Panc1 (cell line): ENCODE results near the gene OAS1. TPM values are rescaled to one million over a fixed set of nuclear protein-coding genes. Genes with fewer than 3 reads are reported as not detected.

Experiments used
- ATAC-seq: fragments of 200-7000 bp; cut with Tn5 transposase; 2 replicates; pipeline ENCODE4 v1.9.1; 2020; ENCODE audit warnings: mild to moderate bottlenecking, moderate library complexity
- BruUV-seq: library from RNA; stranded (reverse); fragments of 400-500 nt; replicated peaks from 2 replicates; lab custom pipeline; 2021; lab: Mats Ljungman, UMichigan
- CTCF ChIA-PET: fragments of 300-600 bp; sonication (Branson Sonifier 250); formaldehyde crosslinking; loops from one replicate; lab custom pipeline; 2022; ENCODE audit warnings: antibody characterized with exemption; lab: Charles Lee
- POLR2A ChIA-PET: fragments of 300-600 bp; sonication (Branson Sonifier 250); formaldehyde crosslinking; loops from one replicate; lab custom pipeline; 2022; ENCODE audit warnings: antibody characterized with exemption; lab: Charles Lee
- DNase-seq: peaks from one replicate; pipeline ENCODE4 v3.0.0-alpha.2; 2010; ENCODE audit warnings: low read depth, low spot score
- H3K27ac ChIP-seq: 2 replicates; pipeline ENCODE4 v1.5.1; 2011; ENCODE audit warnings: mild to moderate bottlenecking, low read length, inconsistent platforms
- H3K27me3 ChIP-seq: fragments of 200-500 bp; sonication (Bioruptor generic); 2 replicates; pipeline ENCODE4 v1.6.0; 2014; ENCODE audit warnings: low read length, inconsistent platforms; ENCODE audit not compliant: control insufficient read depth, insufficient read depth
- H3K36me3 ChIP-seq: fragments of 200-500 bp; sonication (Bioruptor generic); 2 replicates; pipeline ENCODE4 v1.5.1; 2014; ENCODE audit warnings: inconsistent platforms, mild to moderate bottlenecking, low read length, moderate library complexity; ENCODE audit not compliant: control insufficient read depth, insufficient read depth
- H3K4me1 ChIP-seq: 2 replicates; pipeline ENCODE4 v1.5.1; 2011; ENCODE audit warnings: inconsistent platforms, mild to moderate bottlenecking, low read length, moderate library complexity; ENCODE audit not compliant: control insufficient read depth, insufficient read depth
- H3K4me3 ChIP-seq, 2 experiments: 2 replicates each; pipeline ENCODE4 v1.5.1; 2011 to 2012; ENCODE audit warnings: low read depth in 2 of 2, low read length in 2 of 2, mild to moderate bottlenecking in 2 of 2, inconsistent platforms in 1 of 2, moderate library complexity in 1 of 2
- H3K9me3 ChIP-seq: fragments of 200-500 bp; sonication (Bioruptor generic); 2 replicates; pipeline ENCODE4 v1.5.1; 2014; ENCODE audit warnings: low read depth, mild to moderate bottlenecking, inconsistent platforms, low read length, moderate library complexity; ENCODE audit not compliant: control insufficient read depth, insufficient read depth
- CTCF ChIP-seq: fragments of 450-650 bp; IDR thresholded peaks from 2 replicates; pipeline ENCODE4 v1.5.1; 2017; ENCODE audit warnings: mild to moderate bottlenecking
- POLR2AphosphoS5 ChIP-seq: IDR thresholded peaks from 2 replicates; pipeline ENCODE4 v1.6.1; 2012; ENCODE audit warnings: mild to moderate bottlenecking, low read depth, low read length, moderate library complexity
- REST ChIP-seq, 2 experiments: IDR thresholded peaks; 2 replicates each; pipeline ENCODE4 v1.6.1; 2011 to 2012; ENCODE audit warnings: low read depth in 2 of 2, control low read depth in 1 of 2, low read length in 1 of 2, mild to moderate bottlenecking in 1 of 2, moderate library complexity in 1 of 2; ENCODE audit not compliant: insufficient read depth in 1 of 2
- SIN3A ChIP-seq: IDR thresholded peaks from 2 replicates; pipeline ENCODE4 v1.6.1; 2012; ENCODE audit warnings: low read depth, mild to moderate bottlenecking, low read length, moderate library complexity, borderline replicate concordance; ENCODE audit not compliant: insufficient read depth
- TCF7L2 ChIP-seq: IDR thresholded peaks from 2 replicates; pipeline ENCODE4 v1.6.1; 2011; ENCODE audit warnings: mild to moderate bottlenecking, low read depth, low read length, inconsistent platforms
- in situ Hi-C: cut with HindIII; loops from 2 replicates; pipeline ENCODE4 v1.10.0; 2016; ENCODE audit warnings: low sequenced_read_pairs, low pct_unique_long_range_greater_than_20kb
- intact Hi-C: fragments of 100-400 bp; cut with micrococcal nuclease; formaldehyde crosslinking; loops from one replicate; pipeline ENCODE4 v1.10.0; 2022; ENCODE audit not compliant: unreplicated experiment
- total RNA-seq: library from RNA; stranded (reverse); gene quantifications from one replicate; pipeline ENCODE4 v1.2.1, GENCODE V29; 2021; ENCODE audit not compliant: unreplicated experiment

Gene OAS1
- total RNA-seq, 1 experiment from 2014 or later: 4.5 TPM

GRCh38 chr12:112967306-112967705, 60.5 kb downstream of the OAS1 start:
- in situ Hi-C loops: no loop called here
- intact Hi-C loops: no loop called here
- ChIA-PET POLR2A (no interaction called here), CTCF (no interaction called here)
- H3K4me1 ChIP-seq: no peaks in the 10 kb centered on the region
- DNase-seq: no peak
- no peaks in the 10 kb centered on the region for H3K9me3 ChIP-seq
- H3K36me3 ChIP-seq: no peaks in the 10 kb centered on the region
- ATAC-seq: no peak
- TF ChIP-seq POLR2AphosphoS5 (no peak), SIN3A (no peak), REST (IDR thresholded peaks at IDR 0.05; ENCODE audit: insufficient read depth in 1 of 2, low read depth in 2 of 2, low read length in 1 of 2) (no peak), CTCF (no peak), TCF7L2 (no peak)
- H3K27ac ChIP-seq: no peak overlapping the region
- no peak overlapping the region for H3K4me3 ChIP-seq
- H3K27me3 ChIP-seq: no peaks in the 10 kb centered on the region
- no TSS peak for BruUV-seq

DNA sequence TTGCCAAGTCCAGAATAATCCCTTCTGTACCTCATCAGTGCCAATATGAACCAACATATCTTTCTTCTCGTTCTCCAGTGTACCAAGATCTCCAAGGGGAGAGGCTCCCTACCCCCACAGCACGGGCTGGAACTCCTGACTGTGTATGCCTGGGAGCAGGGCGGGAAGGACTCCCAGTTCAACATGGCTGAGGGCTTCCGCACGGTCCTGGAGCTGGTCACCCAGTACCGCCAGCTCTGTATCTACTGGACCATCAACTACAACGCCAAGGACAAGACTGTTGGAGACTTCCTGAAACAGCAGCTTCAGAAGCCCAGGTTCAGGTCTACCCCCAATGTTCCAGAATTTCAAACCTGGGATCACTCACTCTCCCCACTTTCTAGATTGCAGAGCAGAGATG, 61.1 kb downstream of the OAS1 start:
- no peak overlapping the region for H3K27ac ChIP-seq
- no peaks in the 10 kb centered on the region for H3K9me3 ChIP-seq
- no peaks in the 10 kb centered on the region for H3K27me3 ChIP-seq
- BruUV-seq: no TSS peak
- in situ Hi-C loops: no loop called here
- no peak for TF ChIP-seq REST (IDR thresholded peaks at IDR 0.05; ENCODE audit: insufficient read depth in 1 of 2, low read depth in 2 of 2, low read length in 1 of 2)
- TF ChIP-seq CTCF: no peak
- TF ChIP-seq TCF7L2: no peak
- TF ChIP-seq POLR2AphosphoS5: no peak
- TF ChIP-seq SIN3A: no peak
- POLR2A ChIA-PET: no interaction called here
- intact Hi-C loops: no loop called here
- no peaks in the 10 kb centered on the region for H3K4me1 ChIP-seq
- DNase-seq (no peak), ATAC-seq (no peak)
- no peaks in the 10 kb centered on the region for H3K36me3 ChIP-seq
- H3K4me3 ChIP-seq: no peak overlapping the region
- CTCF ChIA-PET: no interaction called here

Other genes with a start within 250 kb of the OAS1 start
- gene RPH3A, start 115.2 kb upstream of the OAS1 start, total RNA-seq: not detected
- 33.3 TPM for gene OAS3, start 31.5 kb downstream of the OAS1 start, total RNA-seq
- gene OAS2, start 71.6 kb downstream of the OAS1 start, total RNA-seq: 2.7 TPM
- 0.44 TPM for gene DTX1, start 149.8 kb downstream of the OAS1 start, total RNA-seq
- 0.28 TPM for gene RASAL1, start 228.8 kb downstream of the OAS1 start, total RNA-seq
- 0.10 TPM for gene CFAP73, start 242.8 kb downstream of the OAS1 start, total RNA-seq